GM23338 (cell line): Measurements from ENCODE around the gene ZNF287. TPM values are rescaled to one million over a fixed set of nuclear protein-coding genes. Genes with fewer than 3 reads are reported as not detected.
A peak's percentile ranks its signal among the peaks of the same experiment; 100 is the strongest.

Experiments
- ATAC-seq: fragments of 200-7000 bp; cut with Tn5 transposase; 3 replicates; pipeline ENCODE4 v1.9.1; 2020
- DNase-seq: peaks from one replicate; pipeline ENCODE4 v3.0.0-alpha.2; 2015; ENCODE audit warnings: low spot score
- H2AFZ ChIP-seq: fragments of 200-600 bp; sonication (generic); 2 replicates; pipeline ENCODE4 v1.8.0; 2016; ENCODE audit warnings: antibody characterized with exemption, mild to moderate bottlenecking, moderate library complexity
- H3F3A ChIP-seq: fragments of 200-600 bp; sonication (generic); replicated peaks from 2 replicates; pipeline ENCODE4 v1.8.0; 2017; ENCODE audit warnings: antibody characterized with exemption, mixed run types, low read depth
- H3K27ac ChIP-seq: fragments of 200-600 bp; sonication (generic); 2 replicates; pipeline ENCODE4 v1.6.1; 2016; ENCODE audit warnings: low read depth
- H3K27me3 ChIP-seq: fragments of 200-600 bp; sonication (generic); 2 replicates; pipeline ENCODE4 v1.8.0; 2016; ENCODE audit warnings: mild to moderate bottlenecking, mixed run types, moderate library complexity; ENCODE audit not compliant: insufficient read depth
- H3K36me3 ChIP-seq: fragments of 200-600 bp; sonication (generic); 2 replicates; pipeline ENCODE4 v1.8.0; 2016; ENCODE audit warnings: mild to moderate bottlenecking; ENCODE audit not compliant: insufficient read depth
- H3K4me1 ChIP-seq: fragments of 200-600 bp; sonication (generic); 2 replicates; pipeline ENCODE4 v1.8.0; 2016; ENCODE audit warnings: mild to moderate bottlenecking, moderate library complexity; ENCODE audit not compliant: insufficient read depth
- H3K4me2 ChIP-seq: fragments of 200-600 bp; sonication (generic); 2 replicates; pipeline ENCODE4 v1.7.1; 2017; ENCODE audit warnings: mixed run types
- H3K4me3 ChIP-seq: fragments of 200-600 bp; sonication (generic); 2 replicates; pipeline ENCODE4 v1.6.1; 2016; ENCODE audit warnings: mixed run types
- H3K79me2 ChIP-seq: fragments of 200-600 bp; sonication (generic); replicated peaks from 2 replicates; pipeline ENCODE4 v1.8.0; 2017; ENCODE audit warnings: mild to moderate bottlenecking; ENCODE audit not compliant: insufficient read depth
- H3K9me2 ChIP-seq: fragments of 200-600 bp; sonication (generic); 2 replicates; pipeline ENCODE4 v1.8.0; 2017; ENCODE audit not compliant: insufficient read depth
- H4K20me1 ChIP-seq: fragments of 200-600 bp; sonication (generic); replicated peaks from 2 replicates; pipeline ENCODE4 v1.8.0; 2017; ENCODE audit warnings: mild to moderate bottlenecking; ENCODE audit not compliant: insufficient read depth
- H3K27ac Mint-ChIP-seq: 2 replicates; pipeline ENCODE4 v1.8.0; 2020; ENCODE audit warnings: inconsistent platforms, mild to moderate bottlenecking, moderate library complexity, mixed read lengths
- H3K27me3 Mint-ChIP-seq: 3 replicates; pipeline ENCODE4 v1.8.0; 2022; ENCODE audit warnings: low read depth, mild to moderate bottlenecking, moderate library complexity, mixed read lengths, inconsistent platforms; ENCODE audit not compliant: insufficient read depth, poor library complexity
- H3K36me3 Mint-ChIP-seq: 3 replicates; pipeline ENCODE4 v1.8.0; 2021; ENCODE audit warnings: low read depth, mild to moderate bottlenecking, inconsistent platforms, moderate library complexity, mixed read lengths
- H3K4me1 Mint-ChIP-seq: 3 replicates; pipeline ENCODE4 v1.8.0; 2020; ENCODE audit warnings: mild to moderate bottlenecking, inconsistent platforms, mixed read lengths
- H3K4me3 Mint-ChIP-seq: 3 replicates; pipeline ENCODE4 v1.8.0; 2021; ENCODE audit warnings: moderate library complexity, mild to moderate bottlenecking, inconsistent platforms, mixed read lengths
- H3K9me3 Mint-ChIP-seq: 3 replicates; pipeline ENCODE4 v1.8.0; 2020; ENCODE audit warnings: moderate library complexity, mild to moderate bottlenecking, inconsistent platforms, mixed read lengths
- CREB1 ChIP-seq: fragments of 250-450 bp; sonication (Bioruptor Pico); IDR thresholded peaks from 2 replicates; pipeline ENCODE4 v1.5.0; 2020; ENCODE audit warnings: low read depth, mild to moderate bottlenecking, moderate library complexity
- EZH2 ChIP-seq: fragments of 200-600 bp; sonication (generic); IDR thresholded peaks from one replicate; pipeline ENCODE4 v1.8.0; 2017; ENCODE audit warnings: antibody characterized with exemption, mild to moderate bottlenecking, low read depth; ENCODE audit not compliant: unreplicated experiment
- EZH2phosphoT487 ChIP-seq: fragments of 200-600 bp; sonication (generic); IDR thresholded peaks from one replicate; pipeline ENCODE4 v1.8.1; 2018; ENCODE audit warnings: antibody characterized with exemption; ENCODE audit not compliant: unreplicated experiment
- JUNB ChIP-seq: IDR thresholded peaks from one replicate; pipeline ENCODE4 v1.6.1; 2016; ENCODE audit warnings: antibody characterized with exemption; ENCODE audit not compliant: unreplicated experiment
- NANOG ChIP-seq: IDR thresholded peaks from 2 replicates; pipeline ENCODE4 v1.6.1; 2016; ENCODE audit warnings: antibody characterized with exemption, borderline replicate concordance
- POLR2AphosphoS5 ChIP-seq: IDR thresholded peaks from 2 replicates; pipeline ENCODE4 v1.6.1; 2016; ENCODE audit warnings: antibody characterized with exemption, low read depth
- ZNF114 ChIP-seq: fragments of 250-450 bp; sonication (Bioruptor Pico); IDR thresholded peaks from 2 replicates; pipeline ENCODE4 v1.5.0; 2020; ENCODE audit warnings: mild to moderate bottlenecking, moderate library complexity
- ZNF331 ChIP-seq: fragments of 250-450 bp; sonication (Bioruptor Pico); IDR thresholded peaks from 2 replicates; pipeline ENCODE4 v1.5.0; 2020; ENCODE audit warnings: low read depth, mild to moderate bottlenecking, moderate library complexity
- long read RNA-seq: library from polyadenylated mRNA; unstranded; transcript quantifications from one replicate; pipeline ENCODE4 v2.0.0, GENCODE V29; 2020; ENCODE audit not compliant: unreplicated experiment
- polyA plus RNA-seq: library from polyadenylated mRNA; unstranded; fragments of >200 nt; fragmentation: Nextera tagmentation; extraction: Ambion mirVana; gene quantifications from 2 replicates; pipeline ENCODE4 v1.2.1, GENCODE V29; 2016
- total RNA-seq: library from RNA; depleted of rRNA; stranded (reverse); fragments of >200 nt; shearing (Covaris generic); gene quantifications from 2 replicates; pipeline ENCODE4 v1.2.3, GENCODE V29; 2014; rRNA removed
- TF ChIP-seq, protein P1 (sequence below): IDR thresholded peaks from 2 replicates; pipeline ENCODE4 v1.6.1; 2016; ENCODE audit warnings: antibody characterized with exemption
- TF ChIP-seq, protein P2 (sequence below): IDR thresholded peaks from one replicate; pipeline ENCODE4 v1.6.1; 2018; ENCODE audit warnings: antibody characterized with exemption; ENCODE audit not compliant: unreplicated experiment

The ZNF287 gene
- total RNA-seq, result 2.1 and 5.1 TPM in 2 replicates
- 8.0 and 10.1 TPM in 2 replicates for polyA plus RNA-seq
- long read RNA-seq, partial matches to known transcripts, result 0 of 3 reads
- long read RNA-seq, other reads (novel, unspliced or antisense), result 0 of 3 reads

DNA sequence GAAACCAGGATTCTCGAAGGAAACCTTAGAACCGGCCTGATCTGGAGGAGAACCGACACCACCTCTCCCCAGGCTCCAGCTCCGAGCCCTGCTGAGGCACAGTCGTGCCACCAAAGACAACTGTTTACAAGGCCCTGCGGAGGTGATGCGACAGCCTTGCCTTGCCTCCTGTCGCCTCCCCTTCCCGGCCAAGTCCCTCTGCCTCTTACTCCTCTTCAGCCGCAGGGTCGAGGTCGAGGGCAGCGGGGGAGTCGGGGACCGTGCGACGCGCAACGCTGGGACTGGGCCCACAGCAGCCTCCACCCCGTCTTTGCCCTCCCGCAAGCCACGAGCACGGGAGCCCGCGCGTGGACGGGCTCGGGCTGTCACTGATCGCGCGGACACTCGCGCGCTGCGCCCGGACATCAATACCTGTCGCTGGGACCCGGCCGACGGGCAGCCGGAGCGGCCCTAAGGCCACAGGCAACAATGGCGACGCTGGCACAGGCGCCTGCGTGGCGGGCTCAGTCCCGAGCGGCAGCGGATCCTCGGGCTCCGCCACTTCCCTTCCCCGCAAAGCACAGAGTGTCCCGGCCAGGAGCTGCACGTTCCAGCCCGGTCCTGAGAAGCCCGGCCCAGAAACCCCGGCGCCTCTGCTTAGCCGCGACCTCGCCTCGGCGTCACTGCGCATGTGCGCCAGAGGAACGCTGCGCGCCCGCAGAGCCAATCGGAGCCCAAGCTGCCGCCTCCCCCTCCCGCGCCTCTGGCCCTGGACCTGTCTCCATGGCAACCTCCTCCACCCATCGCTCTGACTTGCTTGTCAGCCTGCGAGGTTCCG lies at the start of gene ZNF287:
TSS of gene ZNF287 (minus strand) at position 664 of the 817 bp plus-strand sequence. CDS start 1,473 bp downstream, outside the sequence.
- Histone ChIP-seq H3K79me2 (no peaks in the 10 kb centered on the region), H3K4me3 (peak within 1 kb of the TSS; percentile 85), H3K4me1 (0 out of 2 replicates have a peak, but pooled peaks cover 4% of the 10 kb centered on the region), H3K27ac (no peak within 1 kb of the TSS), H3K36me3 (no peaks in the 10 kb centered on the region), H4K20me1 (no peaks in the 10 kb centered on the region), H3K4me2 (peak within 1 kb of the TSS; percentile 93), H3K27me3 (peaks cover 45% of the 10 kb centered on the region), H3F3A (0 out of 2 replicates have a peak, but pooled peaks cover 9% of the 10 kb centered on the region), H2AFZ (peak within 1 kb of the TSS; percentile 99), H3K9me2 (no peaks in the 10 kb centered on the region)
- TF ChIP-seq EZH2 (no peak), POLR2AphosphoS5 (peak; percentile 71)
- Mint-ChIP-seq H3K27me3 (peaks cover 30% of the 10 kb centered on the region), H3K4me1 (0 out of 3 replicates have a peak, but pooled peaks cover 3% of the 10 kb centered on the region), H3K27ac (no peak within 1 kb of the TSS), H3K36me3 (no peaks in the 10 kb centered on the region), H3K4me3 (peak within 1 kb of the TSS; percentile 78), H3K9me3 (no peaks in the 10 kb centered on the region)
- DNase-seq (peak; percentile 98), ATAC-seq (peak; percentile 98)

DNA sequence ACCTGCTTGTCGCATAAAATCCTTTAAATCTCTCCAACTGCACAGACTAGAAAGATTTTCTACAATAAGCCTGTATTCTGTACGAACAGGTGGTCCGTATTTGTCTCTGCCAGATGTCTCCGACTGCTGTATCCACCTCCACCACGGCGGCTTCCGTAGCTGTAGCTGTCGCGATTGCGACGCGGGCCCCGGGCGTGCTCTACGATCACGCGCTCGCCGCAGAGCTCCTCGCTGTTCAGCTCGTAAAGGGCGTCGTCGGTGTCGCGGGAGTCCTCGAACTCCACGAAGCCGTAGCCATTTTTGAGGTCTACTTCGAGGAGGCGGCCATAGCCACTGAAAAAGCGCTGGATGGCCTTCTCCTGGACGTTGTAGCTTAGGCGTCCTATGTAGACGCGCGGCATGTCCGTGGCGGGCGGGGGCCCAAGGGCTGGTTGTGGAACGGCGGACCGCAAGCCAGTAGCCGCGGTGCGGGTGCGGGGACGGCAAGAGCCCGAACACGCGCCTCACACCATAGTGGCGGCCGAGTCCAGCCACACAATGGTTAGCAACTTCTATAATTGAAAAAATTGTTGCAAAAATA lies 48.6 kb upstream of the ZNF287 start:
- Histone ChIP-seq H3K36me3 (peaks cover 12% of the 10 kb centered on the region), H3K79me2 (no peaks in the 10 kb centered on the region), H4K20me1 (no peaks in the 10 kb centered on the region), H3F3A (no peaks in the 10 kb centered on the region), H3K4me3 (no peak overlapping the region), H3K4me2 (no peak overlapping the region), H3K27me3 (no peaks in the 10 kb centered on the region), H3K4me1 (no peaks in the 10 kb centered on the region), H2AFZ (no peak overlapping the region), H3K9me2 (no peaks in the 10 kb centered on the region), H3K27ac (no peak overlapping the region)
- H3K4me3 Mint-ChIP-seq, result no peak overlapping the region
- no peaks in the 10 kb centered on the region for H3K4me1 Mint-ChIP-seq
- TF ChIP-seq CREB1 (no peak), EZH2phosphoT487 (no peak), NANOG (no peak), ZNF331 (CRISPR knock-in tag) (no peak), ZNF114 (CRISPR knock-in tag) (no peak), EZH2 (no peak), JUNB (no peak)
- TF ChIP-seq, protein P1, sequence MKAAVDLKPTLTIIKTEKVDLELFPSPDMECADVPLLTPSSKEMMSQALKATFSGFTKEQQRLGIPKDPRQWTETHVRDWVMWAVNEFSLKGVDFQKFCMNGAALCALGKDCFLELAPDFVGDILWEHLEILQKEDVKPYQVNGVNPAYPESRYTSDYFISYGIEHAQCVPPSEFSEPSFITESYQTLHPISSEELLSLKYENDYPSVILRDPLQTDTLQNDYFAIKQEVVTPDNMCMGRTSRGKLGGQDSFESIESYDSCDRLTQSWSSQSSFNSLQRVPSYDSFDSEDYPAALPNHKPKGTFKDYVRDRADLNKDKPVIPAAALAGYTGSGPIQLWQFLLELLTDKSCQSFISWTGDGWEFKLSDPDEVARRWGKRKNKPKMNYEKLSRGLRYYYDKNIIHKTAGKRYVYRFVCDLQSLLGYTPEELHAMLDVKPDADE, result no peak
- TF ChIP-seq, protein P2, sequence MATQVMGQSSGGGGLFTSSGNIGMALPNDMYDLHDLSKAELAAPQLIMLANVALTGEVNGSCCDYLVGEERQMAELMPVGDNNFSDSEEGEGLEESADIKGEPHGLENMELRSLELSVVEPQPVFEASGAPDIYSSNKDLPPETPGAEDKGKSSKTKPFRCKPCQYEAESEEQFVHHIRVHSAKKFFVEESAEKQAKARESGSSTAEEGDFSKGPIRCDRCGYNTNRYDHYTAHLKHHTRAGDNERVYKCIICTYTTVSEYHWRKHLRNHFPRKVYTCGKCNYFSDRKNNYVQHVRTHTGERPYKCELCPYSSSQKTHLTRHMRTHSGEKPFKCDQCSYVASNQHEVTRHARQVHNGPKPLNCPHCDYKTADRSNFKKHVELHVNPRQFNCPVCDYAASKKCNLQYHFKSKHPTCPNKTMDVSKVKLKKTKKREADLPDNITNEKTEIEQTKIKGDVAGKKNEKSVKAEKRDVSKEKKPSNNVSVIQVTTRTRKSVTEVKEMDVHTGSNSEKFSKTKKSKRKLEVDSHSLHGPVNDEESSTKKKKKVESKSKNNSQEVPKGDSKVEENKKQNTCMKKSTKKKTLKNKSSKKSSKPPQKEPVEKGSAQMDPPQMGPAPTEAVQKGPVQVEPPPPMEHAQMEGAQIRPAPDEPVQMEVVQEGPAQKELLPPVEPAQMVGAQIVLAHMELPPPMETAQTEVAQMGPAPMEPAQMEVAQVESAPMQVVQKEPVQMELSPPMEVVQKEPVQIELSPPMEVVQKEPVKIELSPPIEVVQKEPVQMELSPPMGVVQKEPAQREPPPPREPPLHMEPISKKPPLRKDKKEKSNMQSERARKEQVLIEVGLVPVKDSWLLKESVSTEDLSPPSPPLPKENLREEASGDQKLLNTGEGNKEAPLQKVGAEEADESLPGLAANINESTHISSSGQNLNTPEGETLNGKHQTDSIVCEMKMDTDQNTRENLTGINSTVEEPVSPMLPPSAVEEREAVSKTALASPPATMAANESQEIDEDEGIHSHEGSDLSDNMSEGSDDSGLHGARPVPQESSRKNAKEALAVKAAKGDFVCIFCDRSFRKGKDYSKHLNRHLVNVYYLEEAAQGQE, result no peak
- DNase-seq (no peak), ATAC-seq (no peak)
- H3K9me3 Mint-ChIP-seq, result peaks cover 66% of the 10 kb centered on the region
- H3K27ac Mint-ChIP-seq, result no peak overlapping the region
- H3K27me3 Mint-ChIP-seq, result no peaks in the 10 kb centered on the region
- peaks cover 26% of the 10 kb centered on the region for H3K36me3 Mint-ChIP-seq
